ENCODE results near the gene DCAF6.
"Not testable (repeated sequence)": the region's sequence is repeated elsewhere in the genome, so short reads cannot be mapped to it uniquely, and the experiment has no call there.

DCAF6 gene

GRCh38 chr1:167923324-167924056, 13.0 kb upstream of the DCAF6 start:
- DNase-seq, result no peak

- no peak for DNase-seq
Measured at GRCh38 chr1:167924102-167924501, 12.4 kb upstream of the DCAF6 start.

- no peak for DNase-seq
Measured at GRCh38 chr1:167924543-167925231, 11.8 kb upstream of the DCAF6 start.

- DNase-seq, result no peak
Measured at GRCh38 chr1:167926486-167926997, 9.9 kb upstream of the DCAF6 start.

GRCh38 chr1:167927046-167927754, 9.3 kb upstream of the DCAF6 start:
- no peak for DNase-seq

GRCh38 chr1:167928457-167928852, 8.0 kb upstream of the DCAF6 start:
- DNase-seq, result no peak

- DNase-seq, result not testable (repeated sequence)
Measured at GRCh38 chr1:167928919-167929318, 7.6 kb upstream of the DCAF6 start.

GRCh38 chr1:167929725-167930124, 6.8 kb upstream of the DCAF6 start:
- DNase-seq, result no peak

- no peak for DNase-seq
Measured at GRCh38 chr1:167933788-167934187, 2.7 kb upstream of the DCAF6 start.

- DNase-seq, result no peak
Measured at GRCh38 chr1:167934426-167935215, 1.9 kb upstream of the DCAF6 start.

- DNase-seq, result peak; percentile 56 to 71
Measured at GRCh38 chr1:167935216-167936067, 1.0 kb upstream of the DCAF6 start.

GRCh38 chr1:167936930-167937708, 636 bp downstream of the DCAF6 start, which contains the start of gene MPC2:
Gene MPC2 (minus strand): TSS chr1:167937072. CDS start chr1:167935841, 1,231 bp downstream.
- peak; percentile 38 to 64 for DNase-seq

- DNase-seq, result no peak
Measured at GRCh38 chr1:167937709-167938010, 1.2 kb downstream of the DCAF6 start.

- DNase-seq, result no peak
Measured at GRCh38 chr1:167938080-167938636, 1.7 kb downstream of the DCAF6 start.

- DNase-seq, result no peak
Measured at GRCh38 chr1:167940264-167940663, 3.8 kb downstream of the DCAF6 start.

GRCh38 chr1:167943541-167943940, 7.1 kb downstream of the DCAF6 start:
- DNase-seq, result no peak

- DNase-seq, result no peak
Measured at GRCh38 chr1:167947733-167948132, 11.2 kb downstream of the DCAF6 start.

GRCh38 chr1:167949785-167950184, 13.3 kb downstream of the DCAF6 start:
- no peak for DNase-seq

- DNase-seq, result no peak
Measured at GRCh38 chr1:167950569-167950968, 14.1 kb downstream of the DCAF6 start.

- DNase-seq, result no peak
Measured at GRCh38 chr1:167955915-167956314, 19.4 kb downstream of the DCAF6 start.

Data from inflammatory macrophage (primary cell).